Esophagus muscularis mucosa (tissue), 4 donors: Measurements from ENCODE around the gene PIK3CD.

Source experiments
- EP300 ChIP-seq: sonication (generic); formaldehyde crosslinking; IDR thresholded peaks from one replicate; pipeline ENCODE4 v1.6.1; 2017; ENCODE audit warnings: antibody characterized with exemption
- POLR2A ChIP-seq: fragments of 450-650 bp; IDR thresholded peaks from one replicate; pipeline ENCODE4 v1.6.1; 2017; ENCODE audit warnings: antibody characterized with exemption, moderate library complexity, mild to moderate bottlenecking, low read depth
- POLR2AphosphoS5 ChIP-seq, 2 donors: sonication (generic); formaldehyde crosslinking; IDR thresholded peaks; one replicate each; pipeline ENCODE4 v1.6.1; 2017; ENCODE audit warnings: antibody characterized with exemption in 2 of 2
- TF ChIP-seq, protein P1 (sequence below), 3 experiments: fragments of 200-600 bp in 2 of 3; fragments of 450-650 bp in 1 of 3; sonication (generic) in 2 of 3; IDR thresholded peaks; one replicate each; pipeline ENCODE4 v1.5.1; 2017 to 2019; ENCODE audit warnings: antibody characterized with exemption in 3 of 3, mild to moderate bottlenecking in 2 of 3, moderate library complexity in 1 of 3

DNA sequence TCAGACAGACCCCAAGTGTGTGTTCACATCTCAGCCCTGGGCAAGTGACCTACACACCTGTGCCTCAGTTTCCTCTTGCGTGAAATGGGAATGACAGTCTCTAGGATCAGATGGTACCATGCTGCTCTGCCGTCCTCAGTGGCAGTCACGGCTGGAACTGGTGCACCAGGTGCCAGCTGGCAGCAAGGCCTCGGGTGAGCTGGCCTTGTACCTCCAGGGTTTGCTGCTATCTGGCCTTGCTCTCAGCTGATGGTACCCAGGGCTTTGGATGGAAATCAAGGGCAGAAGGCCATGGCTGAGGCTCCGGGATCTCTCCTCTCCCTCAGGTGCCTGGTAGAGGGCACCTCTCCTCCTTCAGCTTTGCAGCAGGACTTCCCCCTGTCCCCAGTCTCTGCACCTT lies 41.5 kb upstream of the PIK3CD start:
- TF ChIP-seq POLR2AphosphoS5 (IDR thresholded peaks at IDR 0.05) (no peak), POLR2A (no peak), EP300 (no peak)
- TF ChIP-seq, protein P1, sequence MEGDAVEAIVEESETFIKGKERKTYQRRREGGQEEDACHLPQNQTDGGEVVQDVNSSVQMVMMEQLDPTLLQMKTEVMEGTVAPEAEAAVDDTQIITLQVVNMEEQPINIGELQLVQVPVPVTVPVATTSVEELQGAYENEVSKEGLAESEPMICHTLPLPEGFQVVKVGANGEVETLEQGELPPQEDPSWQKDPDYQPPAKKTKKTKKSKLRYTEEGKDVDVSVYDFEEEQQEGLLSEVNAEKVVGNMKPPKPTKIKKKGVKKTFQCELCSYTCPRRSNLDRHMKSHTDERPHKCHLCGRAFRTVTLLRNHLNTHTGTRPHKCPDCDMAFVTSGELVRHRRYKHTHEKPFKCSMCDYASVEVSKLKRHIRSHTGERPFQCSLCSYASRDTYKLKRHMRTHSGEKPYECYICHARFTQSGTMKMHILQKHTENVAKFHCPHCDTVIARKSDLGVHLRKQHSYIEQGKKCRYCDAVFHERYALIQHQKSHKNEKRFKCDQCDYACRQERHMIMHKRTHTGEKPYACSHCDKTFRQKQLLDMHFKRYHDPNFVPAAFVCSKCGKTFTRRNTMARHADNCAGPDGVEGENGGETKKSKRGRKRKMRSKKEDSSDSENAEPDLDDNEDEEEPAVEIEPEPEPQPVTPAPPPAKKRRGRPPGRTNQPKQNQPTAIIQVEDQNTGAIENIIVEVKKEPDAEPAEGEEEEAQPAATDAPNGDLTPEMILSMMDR (IDR thresholded peaks at IDR 0.05), result no peak
